Activated CD4-positive, alpha-beta memory T cell treated with anti-CD3 and anti-CD28 coated beads for 36 hours (primary cell): ENCODE data around the gene SCAF1. TPM values are rescaled to one million over a fixed set of nuclear protein-coding genes. Genes with fewer than 3 reads are reported as not detected.
A peak's percentile ranks its signal among the peaks of the same experiment; 100 is the strongest.

ENCODE experiments used
- CTCF ChIA-PET: fragments of 350-600 bp; sonication (Branson Sonifier 250); formaldehyde crosslinking; loops from one replicate; lab custom pipeline; 2021; ENCODE audit warnings: antibody characterized with exemption, inconsistent platforms; lab: Charles Lee
- POLR2A ChIA-PET: fragments of 350-600 bp; sonication (Branson Sonifier 250); formaldehyde crosslinking; loops from one replicate; lab custom pipeline; 2021; ENCODE audit warnings: antibody characterized with exemption; lab: Charles Lee
- DNase-seq: peaks from one replicate; pipeline ENCODE4 v3.0.0-alpha.2; 2020
- H3K27ac Mint-ChIP-seq: one replicate; pipeline ENCODE4 v1.8.0; 2021; ENCODE audit warnings: mixed read lengths
- H3K27me3 Mint-ChIP-seq: one replicate; pipeline ENCODE4 v1.8.0; 2021; ENCODE audit warnings: mixed read lengths
- H3K36me3 Mint-ChIP-seq: one replicate; pipeline ENCODE4 v1.8.0; 2021; ENCODE audit warnings: mixed read lengths
- H3K4me1 Mint-ChIP-seq: one replicate; pipeline ENCODE4 v1.8.0; 2021; ENCODE audit warnings: low read depth, mixed read lengths
- H3K4me3 Mint-ChIP-seq: one replicate; pipeline ENCODE4 v1.8.0; 2021; ENCODE audit warnings: mild to moderate bottlenecking, mixed read lengths
- H3K9me3 Mint-ChIP-seq: one replicate; pipeline ENCODE4 v1.8.0; 2021; ENCODE audit warnings: mixed read lengths
- intact Hi-C: fragments of 100-400 bp; cut with micrococcal nuclease; formaldehyde crosslinking; loops from one replicate; pipeline ENCODE4 v1.15.1; 2023
- total RNA-seq, 2 experiments: library from RNA; stranded (reverse); gene quantifications; one replicate each; pipeline ENCODE4 v1.2.3, GENCODE V29; 2021

The SCAF1 gene
- total RNA-seq, 2 experiments from 2014 or later, result 57.4 to 58.6 TPM

GRCh38 chr19:49660338-49660961 is 18.4 kb downstream of the SCAF1 start:
- CTCF ChIA-PET, result interaction anchor here (1.2 to 2.5 kb wide), 3 partner anchors 11 to 24 kb away, joined by 3 to 14 read pairs (median 4); no protein-coding TSS in a partner anchor
- H3K27me3 Mint-ChIP-seq, result no peaks in the 10 kb centered on the region
- H3K36me3 Mint-ChIP-seq, result peaks cover 33% of the 10 kb centered on the region
- no peaks in the 10 kb centered on the region for H3K9me3 Mint-ChIP-seq
- intact Hi-C loops, result no loop called here
- no peak overlapping the region for H3K27ac Mint-ChIP-seq
- H3K4me3 Mint-ChIP-seq, result no peak overlapping the region
- POLR2A ChIA-PET, result interaction anchor here (0.9 kb wide), 1 partner anchor 16 kb away, joined by 3 read pairs; no protein-coding TSS in a partner anchor
- no peak for DNase-seq
- H3K4me1 Mint-ChIP-seq, result peaks cover 21% of the 10 kb centered on the region

- H3K27me3 Mint-ChIP-seq, result no peaks in the 10 kb centered on the region
- POLR2A ChIA-PET, result interaction anchor here (0.7 kb wide), 1 partner anchor 15 kb away, joined by 3 read pairs; no protein-coding TSS in a partner anchor
- H3K27ac Mint-ChIP-seq, result no peak overlapping the region
- no peak for DNase-seq
- CTCF ChIA-PET, result interaction anchor here (2.5 kb wide), 1 partner anchor 10 kb away, joined by 14 read pairs; no protein-coding TSS in a partner anchor
- H3K36me3 Mint-ChIP-seq, result peaks cover 32% of the 10 kb centered on the region
- H3K4me3 Mint-ChIP-seq, result no peak overlapping the region
- intact Hi-C loops, result no loop called here
- H3K9me3 Mint-ChIP-seq, result no peaks in the 10 kb centered on the region
- H3K4me1 Mint-ChIP-seq, result peaks cover 28% of the 10 kb centered on the region
Measured at GRCh38 chr19:49662011-49662410, 20.0 kb downstream of the SCAF1 start.

DNA sequence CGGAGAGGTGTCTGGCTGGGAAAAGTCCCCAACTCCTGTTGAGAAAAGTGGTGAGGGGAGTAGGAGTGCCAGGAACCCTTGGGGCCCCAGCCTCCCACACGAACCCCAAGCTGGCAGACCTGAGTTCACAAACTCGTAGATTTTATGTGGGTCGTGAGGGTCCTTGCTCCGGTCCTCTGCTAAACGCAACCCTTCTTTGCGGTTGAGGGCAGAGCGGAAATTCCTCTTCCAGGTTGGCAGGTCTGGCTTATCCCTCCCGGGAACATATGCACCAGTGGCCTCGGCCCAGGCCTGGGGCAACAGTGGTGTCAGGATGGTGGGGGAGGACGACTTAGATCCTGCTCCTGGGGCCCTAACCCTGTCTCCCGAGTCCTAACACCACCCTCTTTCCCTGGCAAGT is 21.2 kb downstream of the SCAF1 start:
- intact Hi-C loops, result no loop called here
- H3K27ac Mint-ChIP-seq, result peak overlapping the region; percentile 96
- ChIA-PET POLR2A (interaction anchor here (1.7 to 3.6 kb wide), 3 partner anchors 8 to 21 kb away, joined by 5 to 29 read pairs (median 20); partner anchors contain the start of genes PRMT1 and SCAF1), CTCF (interaction anchor here (0.7 to 3.3 kb wide), 5 partner anchors 9 to 55 kb away, joined by 3 to 31 read pairs (median 7); partner anchors contain the start of gene PRMT1)
- no peak for DNase-seq
- peaks cover 27% of the 10 kb centered on the region for H3K36me3 Mint-ChIP-seq
- peak overlapping the region; percentile 99 for H3K4me3 Mint-ChIP-seq
- H3K27me3 Mint-ChIP-seq, result no peaks in the 10 kb centered on the region
- peaks cover 35% of the 10 kb centered on the region for H3K4me1 Mint-ChIP-seq
- no peaks in the 10 kb centered on the region for H3K9me3 Mint-ChIP-seq

DNA sequence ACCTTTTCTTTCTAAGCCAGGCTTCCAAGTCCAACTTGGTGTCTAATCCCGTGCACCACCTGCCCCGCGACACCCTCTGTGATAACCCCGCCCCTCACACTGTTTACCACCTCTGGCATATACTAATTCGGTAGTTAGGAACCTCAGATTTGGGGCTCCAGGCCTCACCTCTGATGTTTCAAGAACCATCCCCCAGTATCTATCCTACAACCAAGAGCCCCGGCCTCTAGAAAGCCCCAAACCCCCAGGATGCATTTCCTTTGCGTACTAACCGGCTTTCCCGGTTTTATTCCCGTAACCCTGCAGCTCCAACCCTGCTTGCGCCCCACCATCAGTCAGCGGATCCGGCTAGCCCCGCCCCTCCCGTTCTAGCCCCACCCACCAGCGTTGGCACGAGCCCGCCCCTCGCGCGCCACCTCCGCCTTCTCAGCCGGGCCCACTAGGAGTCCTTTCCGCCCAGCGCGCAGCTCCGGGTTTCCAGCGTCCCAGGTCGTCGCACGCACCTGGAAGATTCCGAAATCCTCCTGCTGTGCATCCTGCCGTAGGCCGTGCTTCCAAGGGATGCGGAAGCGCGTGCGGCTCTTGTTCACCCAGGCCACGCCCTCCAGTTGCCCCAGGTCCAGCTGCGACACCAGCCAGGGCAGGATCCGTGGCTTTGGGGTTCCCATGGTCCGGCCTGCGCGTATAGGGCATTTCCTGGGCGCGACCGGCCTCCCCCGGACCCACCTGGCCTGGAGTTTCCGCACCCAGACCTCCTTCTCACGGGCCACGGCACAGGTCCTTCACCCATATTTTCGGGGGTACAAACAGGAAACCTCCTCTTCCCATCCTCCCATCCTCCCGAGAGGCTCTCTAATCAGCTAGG is 22.4 kb downstream of the SCAF1 start:
- H3K27ac Mint-ChIP-seq, result peak overlapping the region; percentile 96
- POLR2A ChIA-PET, result interaction anchor here (0.5 to 3.6 kb wide), 7 partner anchors 9 to 131 kb away, joined by 3 to 29 read pairs (median 5); partner anchors contain the start of genes PRMT1, RRAS and SCAF1
- H3K36me3 Mint-ChIP-seq, result peaks cover 28% of the 10 kb centered on the region
- no peaks in the 10 kb centered on the region for H3K9me3 Mint-ChIP-seq
- peak; percentile 96 for DNase-seq
- CTCF ChIA-PET, result interaction anchor here (0.6 to 3.3 kb wide), 8 partner anchors 9 to 302 kb away, joined by 3 to 31 read pairs (median 4); partner anchors contain the start of genes PRMT1 and RRAS
- no peaks in the 10 kb centered on the region for H3K27me3 Mint-ChIP-seq
- peaks cover 32% of the 10 kb centered on the region for H3K4me1 Mint-ChIP-seq
- peak overlapping the region; percentile 99 for H3K4me3 Mint-ChIP-seq
- intact Hi-C loops, result loop anchor here (1.0 kb wide), 3 partner anchors 12 to 74 kb away; partner anchors contain the start of gene RRAS

DNA sequence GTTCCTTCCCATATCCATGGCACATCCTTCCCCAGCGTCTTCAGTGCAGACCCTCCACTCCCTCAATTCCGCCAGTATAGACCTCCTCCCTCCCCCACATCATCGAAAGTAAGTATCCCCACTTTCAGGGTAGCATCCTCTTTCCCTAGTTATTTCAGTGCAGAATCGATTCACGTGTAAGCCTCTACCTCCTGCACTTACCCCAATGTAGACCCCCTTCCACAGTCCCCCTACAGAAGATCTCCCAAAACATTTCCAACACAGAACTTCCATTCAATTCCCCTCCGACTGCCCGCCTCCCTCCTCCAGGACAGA is 23.0 kb downstream of the SCAF1 start:
- peaks cover 28% of the 10 kb centered on the region for H3K36me3 Mint-ChIP-seq
- ChIA-PET POLR2A (interaction anchor here (1.3 to 3.6 kb wide), 6 partner anchors 10 to 73 kb away, joined by 3 to 29 read pairs (median 9); partner anchors contain the start of genes PRMT1, RRAS and SCAF1), CTCF (interaction anchor here (1.1 to 3.3 kb wide), 3 partner anchors 12 to 25 kb away, joined by 5 to 31 read pairs (median 6); partner anchors contain the start of genes PRMT1 and RRAS)
- intact Hi-C loops, result loop anchor here (1.0 kb wide), 2 partner anchors 11 to 75 kb away; no protein-coding TSS in a partner anchor
- no peaks in the 10 kb centered on the region for H3K9me3 Mint-ChIP-seq
- H3K4me1 Mint-ChIP-seq, result peaks cover 32% of the 10 kb centered on the region
- no peaks in the 10 kb centered on the region for H3K27me3 Mint-ChIP-seq
- H3K27ac Mint-ChIP-seq, result peak overlapping the region; percentile 96
- H3K4me3 Mint-ChIP-seq, result peak overlapping the region; percentile 99
- no peak for DNase-seq

DNA sequence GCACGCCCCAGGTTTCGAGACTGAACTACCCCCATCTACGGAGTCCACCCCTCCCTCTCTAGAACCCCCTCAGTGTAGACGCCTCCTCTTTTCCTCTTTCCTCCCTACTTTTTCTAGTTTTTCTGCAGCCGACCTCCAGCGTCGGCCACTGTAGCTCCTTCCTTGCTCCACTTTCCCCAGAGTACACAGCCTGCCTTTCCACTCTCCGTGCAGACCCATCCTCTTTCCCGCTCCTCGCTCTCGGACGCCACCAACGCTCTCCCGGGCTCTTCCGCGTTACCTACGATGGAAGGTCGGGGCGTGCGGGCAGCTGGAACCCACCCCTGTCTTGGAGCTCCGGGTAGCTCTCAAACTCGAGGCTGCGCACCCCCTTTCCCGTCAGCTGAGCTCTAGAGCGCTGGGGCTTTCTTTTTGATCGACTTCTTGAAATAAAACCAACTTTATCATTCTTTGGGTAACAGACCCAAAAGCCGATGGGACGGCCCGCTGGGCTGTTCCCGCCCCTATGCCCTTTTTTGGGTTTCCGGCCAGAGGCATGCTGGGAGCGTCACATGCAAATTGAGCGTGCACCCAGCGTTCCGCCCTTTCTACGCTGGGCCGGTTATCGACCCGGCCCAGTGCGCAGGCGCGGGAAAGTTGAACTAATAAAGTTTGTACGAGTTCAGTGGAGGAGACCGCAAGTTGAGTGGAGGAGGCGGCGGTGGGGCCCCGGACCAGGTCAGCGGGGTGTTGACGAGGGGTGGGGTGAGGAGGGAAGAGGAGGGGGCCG is 23.5 kb downstream of the SCAF1 start, which contains the start of the genes BCL2L12 and IRF3:
Gene BCL2L12, plus strand, starts transcription at position 583 of the 769 bp plus-strand sequence. CDS start 760 bp downstream, outside the sequence.
Gene IRF3, minus strand, starts transcription at position 507 of the 769 bp plus-strand sequence. CDS start 1,019 bp downstream, outside the sequence.
- intact Hi-C loops, result loop anchor here (1.0 kb wide), 2 partner anchors 11 to 75 kb away; no protein-coding TSS in a partner anchor
- peaks cover 32% of the 10 kb centered on the region for H3K4me1 Mint-ChIP-seq
- peak within 1 kb of the TSS; percentile 99 for H3K4me3 Mint-ChIP-seq
- H3K36me3 Mint-ChIP-seq, result peaks cover 25% of the 10 kb centered on the region
- POLR2A ChIA-PET, result interaction anchor here (1.3 to 3.6 kb wide), 5 partner anchors 11 to 74 kb away, joined by 3 to 29 read pairs (median 13); partner anchors contain the start of genes PRMT1, RRAS and SCAF1
- CTCF ChIA-PET, result interaction anchor here (1.1 to 3.3 kb wide), 2 partner anchors 12 to 16 kb away, joined by 6 to 31 read pairs; partner anchors contain the start of gene PRMT1
- H3K9me3 Mint-ChIP-seq, result no peaks in the 10 kb centered on the region
- H3K27ac Mint-ChIP-seq, result peak within 1 kb of the TSS; percentile 96
- H3K27me3 Mint-ChIP-seq, result no peaks in the 10 kb centered on the region
- peak; percentile 99 for DNase-seq

DNA sequence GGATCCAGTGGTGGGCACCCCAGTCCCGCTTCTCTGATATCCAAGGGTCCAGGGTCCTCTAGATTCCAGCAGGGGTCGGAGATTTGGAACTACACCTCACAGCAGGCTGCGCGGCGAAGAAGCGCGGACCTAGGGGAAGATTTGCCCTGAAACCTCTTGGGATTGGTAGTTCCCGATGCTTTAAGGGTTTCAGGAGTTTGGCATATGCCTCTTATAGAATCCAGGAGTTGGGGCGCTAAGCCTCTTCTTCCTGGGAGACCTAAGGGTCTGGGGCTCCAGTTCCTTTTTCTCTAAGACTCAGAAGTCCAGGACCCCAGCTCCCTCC is 24.1 kb downstream of the SCAF1 start:
- peaks cover 32% of the 10 kb centered on the region for H3K4me1 Mint-ChIP-seq
- DNase-seq, result no peak
- CTCF ChIA-PET, result interaction anchor here (3.3 kb wide), 1 partner anchor 11 kb away, joined by 31 read pairs; the partner anchor contains the start of gene PRMT1
- POLR2A ChIA-PET, result interaction anchor here (1.3 to 3.6 kb wide), 4 partner anchors 10 to 74 kb away, joined by 3 to 29 read pairs (median 8); partner anchors contain the start of genes PRMT1 and RRAS
- no peaks in the 10 kb centered on the region for H3K9me3 Mint-ChIP-seq
- H3K27me3 Mint-ChIP-seq, result no peaks in the 10 kb centered on the region
- intact Hi-C loops, result no loop called here
- peak overlapping the region; percentile 99 for H3K4me3 Mint-ChIP-seq
- H3K36me3 Mint-ChIP-seq, result peaks cover 26% of the 10 kb centered on the region
- H3K27ac Mint-ChIP-seq, result peak overlapping the region; percentile 96

- H3K4me1 Mint-ChIP-seq, result peaks cover 38% of the 10 kb centered on the region
- peak overlapping the region; percentile 51 for H3K27ac Mint-ChIP-seq
- peaks cover 29% of the 10 kb centered on the region for H3K36me3 Mint-ChIP-seq
- H3K27me3 Mint-ChIP-seq, result no peaks in the 10 kb centered on the region
- DNase-seq, result no peak
- intact Hi-C loops, result no loop called here
- POLR2A ChIA-PET, result interaction anchor here (0.8 kb wide), 1 partner anchor 27 kb away, joined by 4 read pairs; the partner anchor contains the start of gene RRAS
- peak overlapping the region; percentile 99 for H3K4me3 Mint-ChIP-seq
- no peaks in the 10 kb centered on the region for H3K9me3 Mint-ChIP-seq
- CTCF ChIA-PET, result interaction anchor here (1.1 to 1.3 kb wide), 2 partner anchors 13 kb away, joined by 4 to 5 read pairs; no protein-coding TSS in a partner anchor
Measured at GRCh38 chr19:49667473-49667872, 25.5 kb downstream of the SCAF1 start.

DNA sequence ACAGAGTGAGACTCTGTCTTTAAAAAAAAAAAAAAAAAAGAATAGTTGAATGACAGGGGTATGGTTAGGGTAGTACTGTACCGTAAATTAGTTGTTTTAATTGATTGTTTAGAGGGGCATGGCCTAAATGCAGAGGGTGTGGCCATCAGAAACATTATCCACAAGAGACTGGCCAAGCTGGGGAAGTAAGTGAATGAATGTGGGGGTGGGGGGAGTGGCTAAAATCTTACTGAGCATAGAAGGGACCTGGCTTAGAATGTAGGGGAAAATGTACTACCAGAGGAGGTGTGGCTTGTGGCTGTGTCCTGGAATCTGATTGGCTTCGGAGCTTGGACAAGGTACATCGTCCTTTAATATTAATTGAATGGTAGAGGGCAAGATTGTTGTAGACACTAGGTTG is 27.5 kb downstream of the SCAF1 start:
- no peaks in the 10 kb centered on the region for H3K9me3 Mint-ChIP-seq
- no peak overlapping the region for H3K4me3 Mint-ChIP-seq
- DNase-seq, result no peak
- H3K36me3 Mint-ChIP-seq, result peaks cover 19% of the 10 kb centered on the region
- ChIA-PET CTCF (interaction anchor here (3.8 kb wide), 1 partner anchor 27 kb away, joined by 26 read pairs; the partner anchor contains the start of gene SCAF1), POLR2A (no interaction called here)
- H3K27me3 Mint-ChIP-seq, result no peaks in the 10 kb centered on the region
- peaks cover 20% of the 10 kb centered on the region for H3K4me1 Mint-ChIP-seq
- no peak overlapping the region for H3K27ac Mint-ChIP-seq
- intact Hi-C loops, result no loop called here

DNA sequence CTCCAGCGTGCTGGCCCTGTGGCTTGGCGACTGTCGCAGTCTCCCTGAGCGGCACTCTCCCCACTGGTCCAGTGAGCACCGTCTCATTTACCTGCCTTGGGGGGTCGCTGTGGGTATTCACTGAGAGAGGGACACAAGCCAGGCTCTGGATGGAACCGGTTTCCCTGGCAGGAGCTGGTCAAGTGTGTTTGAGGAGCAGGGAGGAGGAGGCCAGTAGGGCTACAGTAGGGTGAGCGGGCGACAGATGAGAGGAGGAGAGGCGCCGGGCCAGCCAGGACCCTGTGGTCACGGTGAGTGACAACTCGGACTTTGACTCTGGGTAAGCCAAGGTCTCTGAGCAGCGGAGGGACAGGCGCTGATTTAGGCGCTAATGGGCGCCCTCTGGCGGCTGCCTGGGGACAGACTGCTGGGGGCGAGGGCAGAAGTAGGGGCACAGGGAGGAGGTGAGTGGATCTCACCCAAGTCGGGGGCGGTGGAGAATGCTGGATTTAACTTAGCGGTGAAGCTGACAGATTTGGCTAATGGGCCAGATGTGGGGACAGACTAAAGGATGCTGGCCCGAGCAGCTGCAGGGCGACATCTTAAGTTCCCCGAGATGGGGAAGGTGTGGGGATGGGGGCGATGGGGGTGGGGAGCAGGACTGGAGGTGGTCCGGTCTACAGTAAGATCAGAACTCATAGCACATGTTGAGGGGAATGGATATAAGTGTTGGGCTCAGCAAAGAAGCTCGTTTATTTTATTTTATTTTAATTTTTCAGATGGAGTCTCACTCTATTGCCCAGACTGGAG is 30.3 kb downstream of the SCAF1 start:
- H3K36me3 Mint-ChIP-seq, result peaks cover 12% of the 10 kb centered on the region
- ChIA-PET CTCF (interaction anchor here (0.6 to 3.8 kb wide), 23 partner anchors 8 to 169 kb away, joined by 3 to 26 read pairs (median 5); partner anchors contain the start of genes ADM5, RRAS and SCAF1), POLR2A (interaction anchor here (0.9 kb wide), 1 partner anchor 29 kb away, joined by 3 read pairs; no protein-coding TSS in a partner anchor)
- no peaks in the 10 kb centered on the region for H3K9me3 Mint-ChIP-seq
- H3K4me1 Mint-ChIP-seq, result peaks cover 17% of the 10 kb centered on the region
- peak; percentile 80 for DNase-seq
- peak overlapping the region; percentile 26 for H3K27ac Mint-ChIP-seq
- no peaks in the 10 kb centered on the region for H3K27me3 Mint-ChIP-seq
- intact Hi-C loops, result no loop called here
- H3K4me3 Mint-ChIP-seq, result no peak overlapping the region
